Stimulated activated CD4-positive, alpha-beta T cell treated with anti-CD3 and anti-CD28 coated beads, Interleukin-4, amount 100 ng/mL, for 4 hours (primary cell): ENCODE results near the gene IQCE.
"Not testable (repeated sequence)": the region's sequence is repeated elsewhere in the genome, so short reads cannot be mapped to it uniquely, and the experiment has no call there.

Source experiments
- DNase-seq, 2 experiments: peaks; one replicate each; pipeline ENCODE4 v3.0.0-alpha.2; 2020

Gene IQCE

GRCh38 chr7:2580636-2581035 is 21.9 kb downstream of the IQCE start:
- no peak for DNase-seq

GRCh38 chr7:2582006-2582735 is 23.4 kb downstream of the IQCE start:
- no peak for DNase-seq

GRCh38 chr7:2583798-2584580 is 25.2 kb downstream of the IQCE start:
- no peak for DNase-seq

- DNase-seq = no peak
Observed at GRCh38 chr7:2585446-2585845, 26.7 kb downstream of the IQCE start.

- DNase-seq = no peak
Observed at GRCh38 chr7:2586326-2587020, 27.7 kb downstream of the IQCE start.

GRCh38 chr7:2587134-2587533 is 28.4 kb downstream of the IQCE start:
- no peak for DNase-seq

GRCh38 chr7:2587778-2588177 is 29.0 kb downstream of the IQCE start:
- no peak for DNase-seq

GRCh38 chr7:2589341-2589740 is 30.6 kb downstream of the IQCE start:
- DNase-seq = no peak

GRCh38 chr7:2589941-2590340 is 31.2 kb downstream of the IQCE start:
- DNase-seq = not testable (repeated sequence)

GRCh38 chr7:2592375-2592865 is 33.6 kb downstream of the IQCE start:
- DNase-seq = no peak

- DNase-seq = no peak
Observed at GRCh38 chr7:2593036-2593727, 34.4 kb downstream of the IQCE start.

GRCh38 chr7:2594599-2594998 is 35.8 kb downstream of the IQCE start:
- DNase-seq = no peak

- DNase-seq = no peak
Observed at GRCh38 chr7:2595258-2595860, 36.6 kb downstream of the IQCE start.

- DNase-seq = no peak
Observed at GRCh38 chr7:2596464-2597272, 37.9 kb downstream of the IQCE start.

- DNase-seq = no peak
Observed at GRCh38 chr7:2597273-2597640, 38.5 kb downstream of the IQCE start.

GRCh38 chr7:2598154-2598823 is 39.5 kb downstream of the IQCE start:
- DNase-seq = no peak

- DNase-seq = no peak
Observed at GRCh38 chr7:2601065-2601464, 42.3 kb downstream of the IQCE start.

GRCh38 chr7:2601907-2602306 is 43.1 kb downstream of the IQCE start:
- DNase-seq = no peak

GRCh38 chr7:2602406-2603043 is 43.7 kb downstream of the IQCE start:
- no peak for DNase-seq
